ENCODE data around the gene PLXNB1. TPM values are rescaled to one million over a fixed set of nuclear protein-coding genes. Genes with fewer than 3 reads are reported as not detected.

The PLXNB1 gene
- total RNA-seq, 1 donor from 2014 or later = 26.8 TPM

- no peak for DNase-seq
Observed at GRCh38 chr3:48370333-48370713, 59.6 kb downstream of the PLXNB1 start.

- no peak for DNase-seq
Observed at GRCh38 chr3:48369693-48370332, 60.1 kb downstream of the PLXNB1 start.

GRCh38 chr3:48367201-48367600 is 62.7 kb downstream of the PLXNB1 start:
- DNase-seq = no peak

- no peak for DNase-seq
Observed at GRCh38 chr3:48364840-48365239, 65.0 kb downstream of the PLXNB1 start.

GRCh38 chr3:48361928-48362327 is 68.0 kb downstream of the PLXNB1 start:
- DNase-seq = no peak

GRCh38 chr3:48356419-48356818 is 73.5 kb downstream of the PLXNB1 start:
- no peak for DNase-seq

- DNase-seq = no peak
Observed at GRCh38 chr3:48353987-48354386, 75.9 kb downstream of the PLXNB1 start.

Small RNA genes lying within 50 kb of the gene (small RNA-seq; reads per million reads assigned to genes)
- not detected for gene RN7SL321P

Other genes starting within 250 kb of the PLXNB1 start
- gene CDC25A, start 241.7 kb downstream of the PLXNB1 start, total RNA-seq = 3.7 TPM
- not detected for gene CAMP, start 206.6 kb downstream of the PLXNB1 start, total RNA-seq
- gene ZNF589, start 189.0 kb downstream of the PLXNB1 start, total RNA-seq = 26.8 TPM
- gene NME6, start 128.7 kb downstream of the PLXNB1 start, total RNA-seq = 26.0 TPM
- not detected for gene SPINK8, start 96.4 kb downstream of the PLXNB1 start, total RNA-seq
- gene FBXW12, start 57.9 kb downstream of the PLXNB1 start, total RNA-seq = 2.5 TPM
- 7.5 TPM for gene CCDC51, start 10.0 kb upstream of the PLXNB1 start, total RNA-seq
- gene TMA7, start 10.2 kb upstream of the PLXNB1 start, total RNA-seq = 61.3 TPM
- gene ATRIP, start 16.7 kb upstream of the PLXNB1 start, total RNA-seq = 5.9 TPM
- gene SHISA5, start 74.1 kb upstream of the PLXNB1 start, total RNA-seq = 72.5 TPM
- gene PFKFB4, start 126.7 kb upstream of the PLXNB1 start, total RNA-seq = 19.2 TPM
- not detected for gene UCN2, start 133.7 kb upstream of the PLXNB1 start, total RNA-seq
- 1.9 TPM for gene COL7A1, start 165.2 kb upstream of the PLXNB1 start, total RNA-seq
- 124 TPM for gene UQCRC1, start 179.6 kb upstream of the PLXNB1 start, total RNA-seq
- gene TMEM89, start 191.7 kb upstream of the PLXNB1 start, total RNA-seq = not detected
- 4.5 TPM for gene SLC26A6, start 205.4 kb upstream of the PLXNB1 start, total RNA-seq
- 34.5 TPM for gene CELSR3, start 232.8 kb upstream of the PLXNB1 start, total RNA-seq